Vagina (tissue), 2 donors: ENCODE data around the gene TSC1. TPM values are rescaled to one million over a fixed set of nuclear protein-coding genes. Genes with fewer than 3 reads are reported as not detected.

Experiments
- DNase-seq, 2 donors: peaks; one replicate each; pipeline ENCODE4 v3.0.0-alpha.2; 2017; ENCODE audit errors: extremely low spot score in 2 of 2
- H3K27ac ChIP-seq: fragments of 200-600 bp; sonication (generic); one replicate; pipeline ENCODE4 v1.5.1; 2019
- H3K27me3 ChIP-seq: fragments of 200-600 bp; sonication (generic); one replicate; pipeline ENCODE4 v1.5.1; 2019
- H3K36me3 ChIP-seq, 2 donors: fragments of 200-600 bp; sonication (generic); one replicate each; pipeline ENCODE4 v1.5.1; 2017 to 2019
- H3K4me1 ChIP-seq: fragments of 200-600 bp; sonication (generic); one replicate; pipeline ENCODE4 v1.5.1; 2019
- H3K4me3 ChIP-seq, 2 donors: fragments of 200-600 bp; sonication (generic); 1 replicate in 1 of 2; 2 replicates in 1 of 2; pipeline ENCODE4 v1.5.1; 2016 to 2019
- H3K9me3 ChIP-seq: fragments of 200-600 bp; sonication (generic); one replicate; pipeline ENCODE4 v1.5.1; 2019
- CTCF ChIP-seq, 3 experiments: fragments of 450-650 bp in 2 of 3; fragments of 200-600 bp in 1 of 3; sonication (generic) in 1 of 3; IDR thresholded peaks; one replicate each; pipeline ENCODE4 v1.5.1; 2017 to 2019; ENCODE audit warnings: antibody characterized with exemption in 3 of 3, mild to moderate bottlenecking in 2 of 3, moderate library complexity in 2 of 3
- POLR2A ChIP-seq, 2 donors: fragments of 450-650 bp; IDR thresholded peaks; one replicate each; pipeline ENCODE4 v1.6.1; 2017; ENCODE audit warnings: antibody characterized with exemption in 2 of 2, mild to moderate bottlenecking in 2 of 2, moderate library complexity in 2 of 2
- POLR2AphosphoS5 ChIP-seq, 2 donors: sonication (generic); formaldehyde crosslinking; IDR thresholded peaks; one replicate each; pipeline ENCODE4 v1.9.0; 2017; ENCODE audit warnings: antibody characterized with exemption in 2 of 2, mild to moderate bottlenecking in 2 of 2, low read depth in 1 of 2; ENCODE audit not compliant: insufficient read depth in 1 of 2
- intact Hi-C: fragments of 100-400 bp; cut with DNase I; formaldehyde crosslinking; loops from one replicate; pipeline ENCODE4 v1.15.1; 2023
- total RNA-seq: library from RNA; depleted of rRNA; stranded (reverse); fragments of >200 nt; gene quantifications from one replicate; pipeline ENCODE4 v1.2.3, GENCODE V29; 2016

Gene TSC1
- total RNA-seq, 1 donor from 2014 or later, result 56.2 TPM

DNA sequence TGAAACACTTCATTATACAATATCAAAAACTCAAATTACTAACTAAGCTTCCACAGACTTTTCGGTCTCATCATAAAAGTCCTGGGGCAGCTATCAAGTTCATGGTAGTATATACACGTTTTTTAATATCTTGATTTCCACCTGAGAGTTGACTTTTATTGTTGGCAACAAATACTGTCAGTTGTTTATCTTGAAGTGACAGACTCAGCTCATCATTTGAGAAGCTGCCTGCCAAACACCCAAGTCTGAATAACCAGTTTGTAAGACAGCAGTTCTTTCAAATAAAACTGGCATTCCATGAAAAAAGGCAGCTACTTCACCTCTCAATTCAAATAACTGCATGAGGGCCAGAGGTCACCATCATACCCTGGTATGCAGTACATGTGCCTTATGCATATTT is 35.1 kb downstream of the TSC1 start:
- H3K27ac ChIP-seq, result no peak overlapping the region
- no peak for DNase-seq
- intact Hi-C loops, result no loop called here
- no peak overlapping the region for H3K4me3 ChIP-seq
- H3K36me3 ChIP-seq, result peaks cover 4 to 64% of the 10 kb centered on the region in 2 donors
- no peaks in the 10 kb centered on the region for H3K4me1 ChIP-seq
- no peaks in the 10 kb centered on the region for H3K9me3 ChIP-seq
- no peaks in the 10 kb centered on the region for H3K27me3 ChIP-seq
- TF ChIP-seq POLR2AphosphoS5 (IDR thresholded peaks at IDR 0.05; ENCODE audit: insufficient read depth in 1 of 2, low read depth in 1 of 2) (no peak), POLR2A (IDR thresholded peaks at IDR 0.05) (no peak), CTCF (IDR thresholded peaks at IDR 0.05) (no peak)

GRCh38 chr9:132908635-132909034 is 35.8 kb downstream of the TSC1 start:
- no peaks in the 10 kb centered on the region for H3K27me3 ChIP-seq
- intact Hi-C loops, result no loop called here
- peaks cover 4 to 64% of the 10 kb centered on the region in 2 donors for H3K36me3 ChIP-seq
- no peak overlapping the region for H3K27ac ChIP-seq
- H3K4me1 ChIP-seq, result no peaks in the 10 kb centered on the region
- H3K4me3 ChIP-seq, result no peak overlapping the region
- no peaks in the 10 kb centered on the region for H3K9me3 ChIP-seq
- no peak for TF ChIP-seq CTCF (IDR thresholded peaks at IDR 0.05)
- TF ChIP-seq POLR2AphosphoS5 (IDR thresholded peaks at IDR 0.05; ENCODE audit: insufficient read depth in 1 of 2, low read depth in 1 of 2), result no peak
- no peak for TF ChIP-seq POLR2A (IDR thresholded peaks at IDR 0.05)
- no peak for DNase-seq

- intact Hi-C loops, result no loop called here
- no peak overlapping the region for H3K4me3 ChIP-seq
- no peak overlapping the region for H3K27ac ChIP-seq
- H3K36me3 ChIP-seq, result peaks cover 0 to 53% of the 10 kb centered on the region in 2 donors
- H3K9me3 ChIP-seq, result no peaks in the 10 kb centered on the region
- no peaks in the 10 kb centered on the region for H3K27me3 ChIP-seq
- no peak for TF ChIP-seq CTCF (IDR thresholded peaks at IDR 0.05)
- TF ChIP-seq POLR2AphosphoS5 (IDR thresholded peaks at IDR 0.05; ENCODE audit: insufficient read depth in 1 of 2, low read depth in 1 of 2), result no peak
- no peak for TF ChIP-seq POLR2A (IDR thresholded peaks at IDR 0.05)
- no peak for DNase-seq
- no peaks in the 10 kb centered on the region for H3K4me1 ChIP-seq
Observed at GRCh38 chr9:132905726-132906125, 38.7 kb downstream of the TSC1 start.

- Histone ChIP-seq H3K27ac (no peak overlapping the region), H3K36me3 (peaks cover 0 to 53% of the 10 kb centered on the region in 2 donors), H3K4me1 (no peaks in the 10 kb centered on the region), H3K9me3 (no peaks in the 10 kb centered on the region), H3K27me3 (no peaks in the 10 kb centered on the region), H3K4me3 (no peak overlapping the region)
- TF ChIP-seq CTCF (IDR thresholded peaks at IDR 0.05) (no peak), POLR2A (IDR thresholded peaks at IDR 0.05) (no peak), POLR2AphosphoS5 (IDR thresholded peaks at IDR 0.05; ENCODE audit: insufficient read depth in 1 of 2, low read depth in 1 of 2) (no peak)
- no peak for DNase-seq
- intact Hi-C loops, result no loop called here
Observed at GRCh38 chr9:132903574-132904492, 40.6 kb downstream of the TSC1 start.
